ENCODE data around the gene ISLR. TPM values are rescaled to one million over a fixed set of nuclear protein-coding genes. Genes with fewer than 3 reads are reported as not detected.

ISLR gene
- total and polyA plus RNA-seq, 2 experiments from 2014 or later: 0.55 TPM; not detected in 1

DNA sequence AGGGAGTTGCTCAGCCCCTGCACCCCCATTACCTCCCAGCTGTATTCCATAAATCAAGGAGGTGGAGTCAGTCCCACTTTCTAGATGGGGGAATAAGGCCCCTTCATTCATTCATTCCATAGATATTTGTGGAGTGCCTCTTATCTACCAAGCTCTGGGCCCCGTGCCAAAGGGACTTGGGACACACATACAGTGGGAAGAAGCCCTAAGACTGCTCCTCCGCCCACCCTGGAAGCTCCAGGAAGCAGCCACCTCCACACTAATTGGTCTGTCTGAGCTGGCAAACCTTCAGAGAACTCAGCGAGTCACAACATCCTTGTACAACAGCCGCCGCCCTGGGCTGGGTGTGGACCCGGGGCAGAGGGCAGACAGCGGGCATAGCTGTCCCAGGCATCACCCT is 22.7 kb downstream of the ISLR start:
- no peak for ATAC-seq
- Histone ChIP-seq H3K27me3 (ENCODE audit: insufficient read depth) (no peaks in the 10 kb centered on the region), H4K20me1 (replicated peaks; ENCODE audit: insufficient read depth) (no peaks in the 10 kb centered on the region), H3K79me2 (replicated peaks; ENCODE audit: insufficient read depth) (no peaks in the 10 kb centered on the region), H3K36me3 (ENCODE audit: insufficient read depth) (no peaks in the 10 kb centered on the region; the same call in 1 of the 2 replicates), H2AFZ (no peak overlapping the region), H3K4me2 (no peak overlapping the region), H3F3A (replicated peaks; ENCODE audit: low read depth) (no peaks in the 10 kb centered on the region), H3K9me2 (ENCODE audit: insufficient read depth) (no peaks in the 10 kb centered on the region), H3K27ac (ENCODE audit: low read depth) (no peak overlapping the region), H3K4me3 (no peak overlapping the region), H3K4me1 (ENCODE audit: insufficient read depth) (peaks cover 11% of the 10 kb centered on the region; the same call in 1 of the 2 replicates)
- no peak overlapping the region for H3K4me3 Mint-ChIP-seq
- no peaks in the 10 kb centered on the region for H3K9me3 Mint-ChIP-seq
- H3K27me3 Mint-ChIP-seq (ENCODE audit: insufficient read depth, low read depth, poor library complexity): peaks cover 16% of the 10 kb centered on the region
- TF ChIP-seq JUNB (IDR thresholded peaks at IDR 0.05; ENCODE audit: unreplicated experiment): no peak
- no peak for TF ChIP-seq EZH2phosphoT487 (IDR thresholded peaks at IDR 0.05; ENCODE audit: unreplicated experiment)
- TF ChIP-seq, protein P1, sequence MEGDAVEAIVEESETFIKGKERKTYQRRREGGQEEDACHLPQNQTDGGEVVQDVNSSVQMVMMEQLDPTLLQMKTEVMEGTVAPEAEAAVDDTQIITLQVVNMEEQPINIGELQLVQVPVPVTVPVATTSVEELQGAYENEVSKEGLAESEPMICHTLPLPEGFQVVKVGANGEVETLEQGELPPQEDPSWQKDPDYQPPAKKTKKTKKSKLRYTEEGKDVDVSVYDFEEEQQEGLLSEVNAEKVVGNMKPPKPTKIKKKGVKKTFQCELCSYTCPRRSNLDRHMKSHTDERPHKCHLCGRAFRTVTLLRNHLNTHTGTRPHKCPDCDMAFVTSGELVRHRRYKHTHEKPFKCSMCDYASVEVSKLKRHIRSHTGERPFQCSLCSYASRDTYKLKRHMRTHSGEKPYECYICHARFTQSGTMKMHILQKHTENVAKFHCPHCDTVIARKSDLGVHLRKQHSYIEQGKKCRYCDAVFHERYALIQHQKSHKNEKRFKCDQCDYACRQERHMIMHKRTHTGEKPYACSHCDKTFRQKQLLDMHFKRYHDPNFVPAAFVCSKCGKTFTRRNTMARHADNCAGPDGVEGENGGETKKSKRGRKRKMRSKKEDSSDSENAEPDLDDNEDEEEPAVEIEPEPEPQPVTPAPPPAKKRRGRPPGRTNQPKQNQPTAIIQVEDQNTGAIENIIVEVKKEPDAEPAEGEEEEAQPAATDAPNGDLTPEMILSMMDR (conservative IDR thresholded peaks at IDR 0.05; ENCODE audit: low read depth in 2 of 2): no peak
- TF ChIP-seq, protein P2, sequence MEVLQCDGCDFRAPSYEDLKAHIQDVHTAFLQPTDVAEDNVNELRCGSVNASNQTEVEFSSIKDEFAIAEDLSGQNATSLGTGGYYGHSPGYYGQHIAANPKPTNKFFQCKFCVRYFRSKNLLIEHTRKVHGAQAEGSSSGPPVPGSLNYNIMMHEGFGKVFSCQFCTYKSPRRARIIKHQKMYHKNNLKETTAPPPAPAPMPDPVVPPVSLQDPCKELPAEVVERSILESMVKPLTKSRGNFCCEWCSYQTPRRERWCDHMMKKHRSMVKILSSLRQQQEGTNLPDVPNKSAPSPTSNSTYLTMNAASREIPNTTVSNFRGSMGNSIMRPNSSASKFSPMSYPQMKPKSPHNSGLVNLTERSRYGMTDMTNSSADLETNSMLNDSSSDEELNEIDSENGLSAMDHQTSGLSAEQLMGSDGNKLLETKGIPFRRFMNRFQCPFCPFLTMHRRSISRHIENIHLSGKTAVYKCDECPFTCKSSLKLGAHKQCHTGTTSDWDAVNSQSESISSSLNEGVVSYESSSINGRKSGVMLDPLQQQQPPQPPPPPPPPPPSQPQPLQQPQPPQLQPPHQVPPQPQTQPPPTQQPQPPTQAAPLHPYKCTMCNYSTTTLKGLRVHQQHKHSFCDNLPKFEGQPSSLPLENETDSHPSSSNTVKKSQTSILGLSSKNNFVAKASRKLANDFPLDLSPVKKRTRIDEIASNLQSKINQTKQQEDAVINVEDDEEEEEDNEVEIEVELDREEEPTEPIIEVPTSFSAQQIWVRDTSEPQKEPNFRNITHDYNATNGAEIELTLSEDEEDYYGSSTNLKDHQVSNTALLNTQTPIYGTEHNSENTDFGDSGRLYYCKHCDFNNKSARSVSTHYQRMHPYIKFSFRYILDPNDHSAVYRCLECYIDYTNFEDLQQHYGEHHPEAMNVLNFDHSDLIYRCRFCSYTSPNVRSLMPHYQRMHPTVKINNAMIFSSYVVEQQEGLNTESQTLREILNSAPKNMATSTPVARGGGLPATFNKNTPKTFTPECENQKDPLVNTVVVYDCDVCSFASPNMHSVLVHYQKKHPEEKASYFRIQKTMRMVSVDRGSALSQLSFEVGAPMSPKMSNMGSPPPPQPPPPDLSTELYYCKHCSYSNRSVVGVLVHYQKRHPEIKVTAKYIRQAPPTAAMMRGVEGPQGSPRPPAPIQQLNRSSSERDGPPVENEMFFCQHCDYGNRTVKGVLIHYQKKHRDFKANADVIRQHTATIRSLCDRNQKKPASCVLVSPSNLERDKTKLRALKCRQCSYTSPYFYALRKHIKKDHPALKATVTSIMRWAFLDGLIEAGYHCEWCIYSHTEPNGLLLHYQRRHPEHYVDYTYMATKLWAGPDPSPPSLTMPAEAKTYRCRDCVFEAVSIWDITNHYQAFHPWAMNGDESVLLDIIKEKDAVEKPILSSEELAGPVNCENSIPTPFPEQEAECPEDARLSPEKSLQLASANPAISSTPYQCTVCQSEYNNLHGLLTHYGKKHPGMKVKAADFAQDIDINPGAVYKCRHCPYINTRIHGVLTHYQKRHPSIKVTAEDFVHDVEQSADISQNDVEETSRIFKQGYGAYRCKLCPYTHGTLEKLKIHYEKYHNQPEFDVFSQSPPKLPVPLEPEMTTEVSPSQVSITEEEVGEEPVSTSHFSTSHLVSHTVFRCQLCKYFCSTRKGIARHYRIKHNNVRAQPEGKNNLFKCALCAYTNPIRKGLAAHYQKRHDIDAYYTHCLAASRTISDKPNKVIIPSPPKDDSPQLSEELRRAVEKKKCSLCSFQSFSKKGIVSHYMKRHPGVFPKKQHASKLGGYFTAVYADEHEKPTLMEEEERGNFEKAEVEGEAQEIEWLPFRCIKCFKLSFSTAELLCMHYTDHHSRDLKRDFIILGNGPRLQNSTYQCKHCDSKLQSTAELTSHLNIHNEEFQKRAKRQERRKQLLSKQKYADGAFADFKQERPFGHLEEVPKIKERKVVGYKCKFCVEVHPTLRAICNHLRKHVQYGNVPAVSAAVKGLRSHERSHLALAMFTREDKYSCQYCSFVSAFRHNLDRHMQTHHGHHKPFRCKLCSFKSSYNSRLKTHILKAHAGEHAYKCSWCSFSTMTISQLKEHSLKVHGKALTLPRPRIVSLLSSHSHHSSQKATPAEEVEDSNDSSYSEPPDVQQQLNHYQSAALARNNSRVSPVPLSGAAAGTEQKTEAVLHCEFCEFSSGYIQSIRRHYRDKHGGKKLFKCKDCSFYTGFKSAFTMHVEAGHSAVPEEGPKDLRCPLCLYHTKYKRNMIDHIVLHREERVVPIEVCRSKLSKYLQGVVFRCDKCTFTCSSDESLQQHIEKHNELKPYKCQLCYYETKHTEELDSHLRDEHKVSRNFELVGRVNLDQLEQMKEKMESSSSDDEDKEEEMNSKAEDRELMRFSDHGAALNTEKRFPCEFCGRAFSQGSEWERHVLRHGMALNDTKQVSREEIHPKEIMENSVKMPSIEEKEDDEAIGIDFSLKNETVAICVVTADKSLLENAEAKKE (CRISPR knock-in tag; IDR thresholded peaks at IDR 0.05): no peak
- no peak for TF ChIP-seq ZNF331 (CRISPR knock-in tag; IDR thresholded peaks at IDR 0.05; ENCODE audit: low read depth)
- no peak for TF ChIP-seq POLR2AphosphoS5 (IDR thresholded peaks at IDR 0.05; ENCODE audit: low read depth)
- TF ChIP-seq CREB1 (CRISPR knock-in tag; IDR thresholded peaks at IDR 0.05; ENCODE audit: low read depth): no peak
- no peak for TF ChIP-seq STAT1 (IDR thresholded peaks at IDR 0.05; ENCODE audit: unreplicated experiment)
- no peak for TF ChIP-seq NANOG (IDR thresholded peaks at IDR 0.05; ENCODE audit: borderline replicate concordance)
- peaks cover 20% of the 10 kb centered on the region for H3K4me1 Mint-ChIP-seq
- H3K36me3 Mint-ChIP-seq (ENCODE audit: low read depth): no peaks in the 10 kb centered on the region; the same call in 2 of the 3 replicates
- DNase-seq (ENCODE audit: low spot score): no peak
- H3K27ac Mint-ChIP-seq: no peak overlapping the region

All from GM23338 (cell line).